Mesendoderm (in vitro differentiated cells): ENCODE measurements around the gene CRIP3.

Experiments
- DNase-seq: peaks from one replicate; pipeline ENCODE4 v3.0.0; 2013
- H2AK5ac ChIP-seq: 2 replicates; pipeline ENCODE4 v1.6.1; 2013; ENCODE audit warnings: low read length, inconsistent platforms
- H2BK120ac ChIP-seq: 2 replicates; pipeline ENCODE4 v1.6.1; 2013; ENCODE audit warnings: low read depth, mild to moderate bottlenecking, low read length, moderate library complexity, mixed read lengths
- H2BK15ac ChIP-seq: replicated peaks from 2 replicates; pipeline ENCODE4 v1.6.1; 2013; ENCODE audit warnings: low read depth, mild to moderate bottlenecking, moderate library complexity
- H2BK5ac ChIP-seq: 2 replicates; pipeline ENCODE4 v1.6.1; 2013; ENCODE audit warnings: low read length, inconsistent platforms
- H3K18ac ChIP-seq: 2 replicates; pipeline ENCODE4 v1.6.1; 2013; ENCODE audit warnings: mild to moderate bottlenecking, low read length, mixed read lengths
- H3K23ac ChIP-seq: one replicate; pipeline ENCODE4 v1.6.1; 2013; ENCODE audit warnings: low read length
- H3K27ac ChIP-seq: 2 replicates; pipeline ENCODE4 v1.5.1; 2013; ENCODE audit warnings: low read depth, mild to moderate bottlenecking, inconsistent platforms, low read length, moderate library complexity
- H3K27me3 ChIP-seq: 2 replicates; pipeline ENCODE4 v1.6.1; 2013; ENCODE audit warnings: low read length, control low read depth, mild to moderate bottlenecking, inconsistent platforms; ENCODE audit not compliant: insufficient read depth, poor library complexity
- H3K36me3 ChIP-seq: 2 replicates; pipeline ENCODE4 v1.6.1; 2013; ENCODE audit warnings: low read length, inconsistent platforms; ENCODE audit not compliant: control insufficient read depth, insufficient read depth
- H3K4ac ChIP-seq: one replicate; pipeline ENCODE4 v1.6.1; 2013; ENCODE audit warnings: low read depth, mild to moderate bottlenecking, low read length, moderate library complexity
- H3K4me1 ChIP-seq: 2 replicates; pipeline ENCODE4 v1.6.1; 2013; ENCODE audit warnings: low read depth, low read length, inconsistent platforms; ENCODE audit not compliant: control insufficient read depth
- H3K4me2 ChIP-seq: 2 replicates; pipeline ENCODE4 v1.6.1; 2013; ENCODE audit warnings: low read length
- H3K4me3 ChIP-seq: 2 replicates; pipeline ENCODE4 v1.5.1; 2013; ENCODE audit warnings: mild to moderate bottlenecking, low read length
- H3K56ac ChIP-seq: one replicate; pipeline ENCODE4 v1.6.1; 2013; ENCODE audit warnings: low read length
- H3K79me1 ChIP-seq: 2 replicates; pipeline ENCODE4 v1.6.1; 2013; ENCODE audit warnings: low read length, inconsistent platforms
- H3K79me2 ChIP-seq: 2 replicates; pipeline ENCODE4 v1.6.1; 2013; ENCODE audit warnings: mild to moderate bottlenecking, low read length; ENCODE audit not compliant: control insufficient read depth, insufficient read depth
- H3K9ac ChIP-seq: 2 replicates; pipeline ENCODE4 v1.6.1; 2013; ENCODE audit warnings: low read length, inconsistent platforms
- H4K5ac ChIP-seq: one replicate; pipeline ENCODE4 v1.6.1; 2013; ENCODE audit warnings: low read length
- H4K8ac ChIP-seq: one replicate; pipeline ENCODE4 v1.6.1; 2013; ENCODE audit warnings: low read depth, mild to moderate bottlenecking, control low read depth, low read length, moderate library complexity
- WGBS: extraction: QIAGEN DNeasy Blood & Tissue Kit; methylation state at CpG from one replicate; pipeline ENCODE4 v1.1.7; 2013; ENCODE audit warnings: low lambda C conversion rate, missing lambda C conversion rate; ENCODE audit not compliant: insufficient coverage; ENCODE audit errors: extremely low coverage; 5-methylcytosine and 5-hydroxymethylcytosine counted together

CRIP3 gene

GRCh38 chr6:43268355-43268700 lies 40.3 kb downstream of the CRIP3 start:
- no peak overlapping the region for H3K4me2 ChIP-seq
- no peak overlapping the region for H4K8ac ChIP-seq
- H2BK120ac ChIP-seq: no peak overlapping the region
- H3K27ac ChIP-seq: no peak overlapping the region
- H3K79me2 ChIP-seq: no peaks in the 10 kb centered on the region
- WGBS: no CpG with 5 or more reads among the region's 3 CpGs
- H3K56ac ChIP-seq: peak overlapping the region; percentile 50
- peaks cover under 1% of the 10 kb centered on the region for H3K27me3 ChIP-seq
- peaks cover 11% of the 10 kb centered on the region for H3K4me1 ChIP-seq
- no peak overlapping the region for H3K4ac ChIP-seq
- H2BK15ac ChIP-seq: no peak overlapping the region
- H2AK5ac ChIP-seq: peak overlapping the region; percentile 31
- no peak overlapping the region for H3K4me3 ChIP-seq
- no peak overlapping the region for H3K23ac ChIP-seq
- H3K79me1 ChIP-seq: no peaks in the 10 kb centered on the region
- no peak overlapping the region for H2BK5ac ChIP-seq
- no peak overlapping the region for H4K5ac ChIP-seq
- no peak overlapping the region for H3K9ac ChIP-seq
- no peak overlapping the region for H3K18ac ChIP-seq
- H3K36me3 ChIP-seq: no peaks in the 10 kb centered on the region
- no peak for DNase-seq

GRCh38 chr6:43267619-43268354 lies 40.8 kb downstream of the CRIP3 start:
- Histone ChIP-seq H3K27me3 (no peaks in the 10 kb centered on the region), H3K79me1 (no peaks in the 10 kb centered on the region), H3K4ac (no peak overlapping the region), H3K9ac (peak overlapping the region; percentile 13), H4K8ac (no peak overlapping the region), H2BK15ac (no peak overlapping the region), H3K79me2 (no peaks in the 10 kb centered on the region), H3K18ac (no peak overlapping the region), H3K4me1 (peaks cover 11% of the 10 kb centered on the region), H3K4me3 (no peak overlapping the region), H3K27ac (no peak overlapping the region), H2BK5ac (no peak overlapping the region), H2AK5ac (peak overlapping the region; percentile 31), H2BK120ac (no peak overlapping the region), H4K5ac (no peak overlapping the region), H3K56ac (peak overlapping the region; percentile 50), H3K23ac (no peak overlapping the region), H3K36me3 (no peaks in the 10 kb centered on the region), H3K4me2 (peak overlapping the region; percentile 53)
- DNase-seq: peak; percentile 74
- no CpG with 5 or more reads among the region's 7 CpGs for WGBS

GRCh38 chr6:43265564-43265963 lies 43.1 kb downstream of the CRIP3 start:
- Histone ChIP-seq H3K27me3 (no peaks in the 10 kb centered on the region), H3K9ac (no peak overlapping the region), H2AK5ac (no peak overlapping the region), H3K18ac (no peak overlapping the region), H2BK15ac (no peak overlapping the region), H4K5ac (no peak overlapping the region), H3K27ac (no peak overlapping the region), H3K79me1 (no peaks in the 10 kb centered on the region), H4K8ac (no peak overlapping the region), H3K23ac (no peak overlapping the region), H3K56ac (no peak overlapping the region), H3K4me2 (no peak overlapping the region), H3K4me3 (no peak overlapping the region), H3K36me3 (no peaks in the 10 kb centered on the region), H2BK5ac (no peak overlapping the region), H3K79me2 (no peaks in the 10 kb centered on the region), H3K4me1 (peaks cover 11% of the 10 kb centered on the region), H2BK120ac (no peak overlapping the region), H3K4ac (no peak overlapping the region)
- no peak for DNase-seq
- WGBS: no CpG with 5 or more reads among the region's 6 CpGs

- Histone ChIP-seq H4K5ac (no peak overlapping the region), H3K27ac (no peak overlapping the region), H2BK15ac (no peak overlapping the region), H3K4me3 (no peak overlapping the region), H3K36me3 (no peaks in the 10 kb centered on the region), H3K18ac (no peak overlapping the region), H2BK120ac (no peak overlapping the region), H3K9ac (no peak overlapping the region), H3K23ac (no peak overlapping the region), H3K4me2 (no peak overlapping the region), H3K27me3 (no peaks in the 10 kb centered on the region), H2AK5ac (no peak overlapping the region), H3K56ac (no peak overlapping the region), H2BK5ac (no peak overlapping the region), H3K4ac (no peak overlapping the region), H3K79me2 (no peaks in the 10 kb centered on the region), H3K4me1 (peaks cover 11% of the 10 kb centered on the region), H3K79me1 (no peaks in the 10 kb centered on the region), H4K8ac (no peak overlapping the region)
- no peak for DNase-seq
- no CpG with 5 or more reads among the region's 5 CpGs for WGBS
These were observed 44.0 kb downstream of the CRIP3 start for GRCh38 chr6:43264599-43265145.

GRCh38 chr6:43263314-43264178 lies 45.1 kb downstream of the CRIP3 start:
- no peak overlapping the region for H2AK5ac ChIP-seq

More at GRCh38 chr6:43263314-43264178, 45.1 kb downstream of the CRIP3 start:
- no peak overlapping the region for H3K9ac ChIP-seq
- H3K4me1 ChIP-seq: peaks cover 11% of the 10 kb centered on the region
- no peak overlapping the region for H3K18ac ChIP-seq
- no peaks in the 10 kb centered on the region for H3K27me3 ChIP-seq
- no peak overlapping the region for H3K56ac ChIP-seq
- H3K27ac ChIP-seq: no peak overlapping the region
- H3K36me3 ChIP-seq: no peaks in the 10 kb centered on the region
- DNase-seq: peak; percentile 86
- no peaks in the 10 kb centered on the region for H3K79me2 ChIP-seq
- no peak overlapping the region for H3K4ac ChIP-seq
- H3K79me1 ChIP-seq: no peaks in the 10 kb centered on the region
- H2BK120ac ChIP-seq: no peak overlapping the region
- no peak overlapping the region for H2BK5ac ChIP-seq
- H4K5ac ChIP-seq: no peak overlapping the region
- no peak overlapping the region for H3K4me3 ChIP-seq
- H2BK15ac ChIP-seq: no peak overlapping the region
- no peak overlapping the region for H4K8ac ChIP-seq
- H3K4me2 ChIP-seq: no peak overlapping the region
- H3K23ac ChIP-seq: no peak overlapping the region
- WGBS: no CpG with 5 or more reads among the region's 12 CpGs
